Measurements from ENCODE around the gene HRH1.

HRH1 gene

GRCh38 chr3:11312166-11312565 lies 157.9 kb downstream of the HRH1 start:
- TF ChIP-seq CTCF (conservative IDR thresholded peaks at IDR 0.05; ENCODE audit: low read depth, low read length): no peak
- H3K4me3 ChIP-seq (ENCODE audit: low read depth, low read length): no peak overlapping the region
- DNase-seq (ENCODE audit: low read depth): peak; percentile 24

Data from choroid plexus epithelial cell (primary cell).